Heart left ventricle (tissue), 13 donors: Measurements from ENCODE around the gene EIF5A2.

Experiments used
- CTCF ChIP-seq, 12 donors: fragments of 200-600 bp; sonication (generic) in 4 of 12; IDR thresholded peaks; one replicate each; pipeline versions ENCODE4 v1.5.0 to v1.8.0; 2018 to 2022; ENCODE audit warnings: antibody characterized with exemption in 12 of 12, mild to moderate bottlenecking in 5 of 12
- POLR2A ChIP-seq, 2 donors: fragments of 450-650 bp; IDR thresholded peaks; one replicate each; pipeline ENCODE4 v1.6.1; 2017; ENCODE audit warnings: antibody characterized with exemption in 2 of 2, mild to moderate bottlenecking in 2 of 2, moderate library complexity in 2 of 2
- donor health status: ischemic (EF 13 %, LVEDD 7.1; RV severe dilation, severe dysfunction).
- donor health status: DM: no; HTN: yes; CAD: no.
- donor health status: DM: no; HTN: no; CAD: no.
- donor health status: ischemic (EF 25% LVEDD 6.9; RV normal size, moderate dysfunction).
- donor health status: ischemic (EF 25% LVEDD 5.7; RV mildly dilated, moderate dysfunction).
- donor health status: ischemic (EF 35%, LVEDD 5.7; RV mildly dilated, moderate dysfunction).
- donor health status: nonischemic (EF 11% LVEDD 7.7; RV severe dilation, severe dysfunction).
- donor health status: DM: yes; HTN: yes; CAD: no.
- donor health status: PGD.
- donor health status: ischemic (EF 29% LVEDD 5.4; RV normal size, mild dysfunction).
- donor health status: nonischemic (EF 23%, LVEDD 6.1; RV moderate dilation, normal function).

GRCh38 chr3:170953229-170953628 is 44.8 kb upstream of the EIF5A2 start:
- no peak for TF ChIP-seq POLR2A (IDR thresholded peaks at IDR 0.05)
- no peak for TF ChIP-seq CTCF (IDR thresholded peaks at IDR 0.05)
